Hepatocyte (in vitro differentiated cells): ENCODE data around the gene PARP1. TPM values are rescaled to one million over a fixed set of nuclear protein-coding genes. Genes with fewer than 3 reads are reported as not detected.

ENCODE experiments used
- DNase-seq: peaks from one replicate; pipeline ENCODE4 v3.0.0-alpha.2; 2016; ENCODE audit warnings: low spot score
- H2AFZ ChIP-seq: fragments of 200-600 bp; sonication (generic); 2 replicates; pipeline ENCODE4 v1.6.0; 2016; ENCODE audit warnings: antibody characterized with exemption, mild to moderate bottlenecking
- H3K27ac ChIP-seq: fragments of 200-600 bp; sonication (generic); 2 replicates; pipeline ENCODE4 v1.5.1; 2016; ENCODE audit warnings: mild to moderate bottlenecking
- H3K27me3 ChIP-seq: fragments of 200-600 bp; sonication (generic); 2 replicates; pipeline ENCODE4 v1.6.1; 2016
- H3K36me3 ChIP-seq: fragments of 200-600 bp; sonication (generic); replicated peaks from 2 replicates; pipeline ENCODE4 v1.5.1; 2016; ENCODE audit warnings: low read depth; ENCODE audit not compliant: insufficient read depth
- H3K4me1 ChIP-seq: fragments of 200-600 bp; sonication (generic); 2 replicates; pipeline ENCODE4 v1.5.1; 2016; ENCODE audit warnings: mild to moderate bottlenecking, moderate library complexity; ENCODE audit not compliant: insufficient read depth
- H3K4me2 ChIP-seq: fragments of 200-600 bp; sonication (generic); 2 replicates; pipeline ENCODE4 v1.6.0; 2016
- H3K4me3 ChIP-seq: fragments of 200-600 bp; sonication (generic); 2 replicates; pipeline ENCODE4 v1.5.1; 2016; ENCODE audit warnings: mild to moderate bottlenecking
- H3K79me2 ChIP-seq: fragments of 200-600 bp; sonication (generic); 2 replicates; pipeline ENCODE4 v1.6.0; 2017; ENCODE audit warnings: mild to moderate bottlenecking
- H3K9me2 ChIP-seq: fragments of 200-600 bp; sonication (generic); replicated peaks from 2 replicates; pipeline ENCODE4 v1.6.0; 2017; ENCODE audit warnings: mild to moderate bottlenecking; ENCODE audit not compliant: insufficient read depth
- H3K9me3 ChIP-seq: fragments of 200-600 bp; sonication (generic); 2 replicates; pipeline ENCODE4 v1.5.1; 2016; ENCODE audit warnings: low read depth, mild to moderate bottlenecking
- H4K20me1 ChIP-seq: fragments of 200-600 bp; sonication (generic); 2 replicates; pipeline ENCODE4 v1.6.0; 2016; ENCODE audit warnings: mild to moderate bottlenecking; ENCODE audit not compliant: insufficient read depth, poor library complexity, severe bottlenecking
- EZH2 ChIP-seq: fragments of 200-600 bp; sonication (generic); IDR thresholded peaks from 2 replicates; pipeline ENCODE4 v1.6.1; 2016; ENCODE audit warnings: antibody characterized with exemption, mild to moderate bottlenecking, borderline replicate concordance
- EZH2phosphoT487 ChIP-seq: fragments of 200-600 bp; sonication (generic); IDR thresholded peaks from one replicate; pipeline ENCODE4 v1.6.1; 2018; ENCODE audit warnings: antibody characterized with exemption, mild to moderate bottlenecking, low read depth, moderate library complexity; ENCODE audit not compliant: unreplicated experiment, severe bottlenecking
- WGBS: methylation state at CpG from one replicate; pipeline ENCODE4 v1.1.6; 2016; ENCODE audit warnings: low lambda C conversion rate; ENCODE audit errors: missing lambda C conversion rate; 5-methylcytosine and 5-hydroxymethylcytosine counted together
- polyA plus RNA-seq: library from polyadenylated mRNA; unstranded; fragments of >200 nt; fragmentation: Nextera tagmentation; extraction: Ambion mirVana; gene quantifications from 2 replicates; pipeline ENCODE4 v1.2.1, GENCODE V29; 2016
- total RNA-seq: library from RNA; depleted of rRNA; stranded (reverse); fragments of >200 nt; gene quantifications from 2 replicates; pipeline ENCODE4 v1.2.3, GENCODE V29; 2014
- TF ChIP-seq, protein P1 (sequence below): fragments of 200-600 bp; sonication (generic); IDR thresholded peaks from 2 replicates; pipeline ENCODE4 v1.5.1; 2016; ENCODE audit warnings: antibody characterized with exemption, mild to moderate bottlenecking; ENCODE audit not compliant: poor library complexity

The PARP1 gene
- total and polyA plus RNA-seq, 2 experiments from 2014 or later, result 59.7 to 93.0 TPM

DNA sequence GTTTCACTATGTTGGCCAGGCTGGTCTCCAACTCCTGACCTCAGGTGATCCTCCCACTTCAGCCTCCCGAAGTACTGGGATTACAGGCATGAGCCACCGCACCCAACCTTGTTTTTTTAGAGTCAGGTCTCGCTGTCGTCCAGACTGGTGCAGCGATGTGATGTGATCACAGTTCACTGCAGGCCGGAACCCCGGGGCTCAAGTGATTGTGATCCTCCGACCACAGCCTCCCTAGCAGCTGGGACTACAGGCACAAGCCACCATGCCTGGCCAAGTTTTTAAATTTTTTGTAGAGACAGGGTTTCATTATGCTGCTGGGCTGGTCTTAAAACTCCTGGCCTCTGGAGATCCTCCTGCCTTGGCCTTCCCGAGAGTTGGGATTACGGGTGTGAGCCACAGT is 52.9 kb downstream of the PARP1 start:
- H3K27ac ChIP-seq, result no peak overlapping the region
- no peaks in the 10 kb centered on the region for H3K9me2 ChIP-seq
- no peak for TF ChIP-seq EZH2
- no peak for TF ChIP-seq EZH2phosphoT487
- TF ChIP-seq, protein P1, sequence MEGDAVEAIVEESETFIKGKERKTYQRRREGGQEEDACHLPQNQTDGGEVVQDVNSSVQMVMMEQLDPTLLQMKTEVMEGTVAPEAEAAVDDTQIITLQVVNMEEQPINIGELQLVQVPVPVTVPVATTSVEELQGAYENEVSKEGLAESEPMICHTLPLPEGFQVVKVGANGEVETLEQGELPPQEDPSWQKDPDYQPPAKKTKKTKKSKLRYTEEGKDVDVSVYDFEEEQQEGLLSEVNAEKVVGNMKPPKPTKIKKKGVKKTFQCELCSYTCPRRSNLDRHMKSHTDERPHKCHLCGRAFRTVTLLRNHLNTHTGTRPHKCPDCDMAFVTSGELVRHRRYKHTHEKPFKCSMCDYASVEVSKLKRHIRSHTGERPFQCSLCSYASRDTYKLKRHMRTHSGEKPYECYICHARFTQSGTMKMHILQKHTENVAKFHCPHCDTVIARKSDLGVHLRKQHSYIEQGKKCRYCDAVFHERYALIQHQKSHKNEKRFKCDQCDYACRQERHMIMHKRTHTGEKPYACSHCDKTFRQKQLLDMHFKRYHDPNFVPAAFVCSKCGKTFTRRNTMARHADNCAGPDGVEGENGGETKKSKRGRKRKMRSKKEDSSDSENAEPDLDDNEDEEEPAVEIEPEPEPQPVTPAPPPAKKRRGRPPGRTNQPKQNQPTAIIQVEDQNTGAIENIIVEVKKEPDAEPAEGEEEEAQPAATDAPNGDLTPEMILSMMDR, result no peak
- no peaks in the 10 kb centered on the region for H3K36me3 ChIP-seq
- H3K4me2 ChIP-seq, result no peak overlapping the region
- no peaks in the 10 kb centered on the region for H4K20me1 ChIP-seq
- no peaks in the 10 kb centered on the region for H3K9me3 ChIP-seq
- no peaks in the 10 kb centered on the region for H3K79me2 ChIP-seq
- 96% methylated on average over 10 of the region's 10 CpGs for WGBS
- H3K27me3 ChIP-seq, result no peaks in the 10 kb centered on the region
- no peak overlapping the region for H2AFZ ChIP-seq
- H3K4me1 ChIP-seq, result peaks cover 10% of the 10 kb centered on the region
- H3K4me3 ChIP-seq, result no peak overlapping the region
- DNase-seq, result no peak

DNA sequence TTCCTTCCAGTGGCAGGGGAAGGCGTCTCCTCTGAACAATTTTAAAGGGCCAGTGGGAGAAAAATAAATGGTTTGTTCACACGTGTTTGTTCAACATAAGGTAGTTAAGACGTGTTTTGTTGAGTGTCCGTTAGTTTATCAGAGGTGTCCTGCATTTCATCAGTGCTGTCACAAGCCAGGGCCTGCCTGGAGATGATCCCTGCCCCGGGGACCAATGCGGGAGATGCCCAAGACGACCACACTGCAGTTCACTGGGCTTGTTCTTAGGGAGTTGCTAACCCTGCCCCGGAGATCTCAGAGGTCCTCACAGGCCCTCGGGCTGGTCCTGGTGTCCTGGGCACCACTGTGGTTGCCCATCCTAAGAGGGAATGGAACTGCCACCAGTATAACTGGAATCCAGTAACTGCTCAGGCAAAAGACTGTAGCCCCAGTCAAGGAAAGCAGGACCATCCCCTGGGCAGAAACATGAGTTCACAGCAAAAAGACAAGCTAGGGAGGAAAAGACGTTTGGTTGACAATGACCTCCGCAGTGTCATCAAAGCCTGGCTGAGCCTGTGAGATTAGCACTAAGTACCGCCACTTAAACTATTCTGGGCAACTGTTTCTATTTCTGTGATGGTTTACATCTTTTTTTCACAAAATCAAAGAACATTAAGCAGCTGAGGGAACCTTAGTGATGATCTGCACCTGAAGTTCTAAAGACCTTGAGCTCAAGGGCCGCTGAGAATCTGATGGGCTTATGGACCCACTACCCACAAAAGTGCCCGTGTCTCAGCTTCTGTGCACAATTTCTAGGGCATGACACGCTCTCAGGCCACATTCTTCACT is 54.0 kb downstream of the PARP1 start:
- 69% methylated on average over 15 of the region's 15 CpGs for WGBS
- Histone ChIP-seq H3K36me3 (no peaks in the 10 kb centered on the region), H3K4me2 (no peak overlapping the region), H3K9me2 (no peaks in the 10 kb centered on the region), H3K79me2 (no peaks in the 10 kb centered on the region), H3K4me3 (no peak overlapping the region), H4K20me1 (no peaks in the 10 kb centered on the region), H3K4me1 (peaks cover 18% of the 10 kb centered on the region), H2AFZ (no peak overlapping the region), H3K9me3 (no peaks in the 10 kb centered on the region), H3K27ac (no peak overlapping the region), H3K27me3 (no peaks in the 10 kb centered on the region)
- DNase-seq, result no peak
- TF ChIP-seq, protein P1, result no peak
- no peak for TF ChIP-seq EZH2phosphoT487
- TF ChIP-seq EZH2, result no peak

DNA sequence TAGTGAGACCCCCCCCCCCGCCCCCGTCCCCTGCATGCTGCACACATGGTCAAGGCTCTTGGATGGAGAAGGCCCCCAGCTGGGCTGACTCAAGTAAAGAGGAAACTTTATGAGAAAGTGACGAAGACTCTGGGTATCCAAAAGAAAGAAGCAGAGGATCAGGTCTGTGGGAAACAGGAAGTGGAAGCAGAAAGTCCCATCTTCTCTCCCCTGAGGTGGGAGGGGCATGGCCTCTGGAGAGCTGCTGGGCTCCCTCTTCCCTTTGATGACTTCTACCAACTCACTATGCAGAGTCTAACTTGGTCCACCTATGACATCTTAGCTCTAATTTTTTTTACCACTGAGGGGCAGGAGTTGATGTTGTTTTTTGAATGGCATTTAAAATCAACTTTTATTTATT is 56.2 kb downstream of the PARP1 start:
- no peak for TF ChIP-seq EZH2
- no peak for TF ChIP-seq EZH2phosphoT487
- TF ChIP-seq, protein P1, result no peak
- Histone ChIP-seq H3K4me3 (no peak overlapping the region), H3K27me3 (no peaks in the 10 kb centered on the region), H3K9me3 (no peaks in the 10 kb centered on the region), H4K20me1 (no peaks in the 10 kb centered on the region), H3K36me3 (no peaks in the 10 kb centered on the region), H2AFZ (no peak overlapping the region), H3K9me2 (no peaks in the 10 kb centered on the region), H3K79me2 (no peaks in the 10 kb centered on the region), H3K27ac (no peak overlapping the region), H3K4me1 (peaks cover 18% of the 10 kb centered on the region), H3K4me2 (no peak overlapping the region)
- DNase-seq, result no peak
- 74% methylated on average over 2 of the region's 3 CpGs for WGBS
